Measurements from ENCODE around the gene PEX5.
"Not testable (repeated sequence)": the region's sequence is repeated elsewhere in the genome, so short reads cannot be mapped to it uniquely, and the experiment has no call there.

Gene PEX5

DNA sequence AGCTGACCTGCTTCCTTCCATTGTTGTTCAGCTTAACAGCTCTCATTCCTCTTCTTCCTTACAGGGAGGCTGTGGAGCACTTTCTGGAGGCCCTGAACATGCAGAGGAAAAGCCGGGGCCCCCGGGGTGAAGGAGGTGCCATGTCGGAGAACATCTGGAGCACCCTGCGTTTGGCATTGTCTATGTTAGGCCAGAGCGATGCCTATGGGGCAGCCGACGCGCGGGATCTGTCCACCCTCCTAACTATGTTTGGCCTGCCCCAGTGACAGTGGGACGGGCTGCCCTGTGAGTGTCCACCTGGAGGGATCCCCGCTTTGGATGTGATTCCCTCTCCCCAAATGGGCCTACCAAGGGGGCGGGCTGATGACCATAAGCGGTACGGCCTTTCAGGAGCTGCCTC lies 20.5 kb downstream of the PEX5 start:
- in situ Hi-C loops (cut with HindIII; ENCODE audit: low sequenced_read_pairs): no loop called here

DNA sequence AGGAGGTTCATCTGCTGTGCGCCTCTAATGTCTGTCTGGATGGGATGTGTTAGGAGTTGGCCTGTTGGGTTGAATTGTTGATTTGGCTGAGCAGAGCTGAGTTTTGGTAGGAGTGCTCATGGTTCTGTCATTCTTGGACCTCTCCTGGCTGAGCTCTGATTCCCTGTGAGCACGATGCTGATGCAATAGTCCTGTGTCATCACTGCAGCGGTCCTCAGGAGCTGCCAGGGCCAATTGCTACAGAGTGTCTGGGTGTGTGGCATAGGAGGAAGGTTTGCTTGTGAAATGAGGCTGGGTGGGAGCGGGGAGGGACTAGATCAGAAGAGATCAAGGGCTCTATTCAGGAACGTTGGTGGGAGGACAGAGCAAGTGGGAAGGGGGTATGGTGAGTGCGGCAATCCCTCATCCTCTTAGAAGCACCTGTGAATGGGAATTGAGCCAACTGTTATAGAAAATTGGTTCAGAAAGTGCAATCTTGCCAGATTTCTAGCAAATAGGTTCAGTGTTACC lies 21.2 kb downstream of the PEX5 start:
- in situ Hi-C loops (cut with HindIII; ENCODE audit: low sequenced_read_pairs): no loop called here

DNA sequence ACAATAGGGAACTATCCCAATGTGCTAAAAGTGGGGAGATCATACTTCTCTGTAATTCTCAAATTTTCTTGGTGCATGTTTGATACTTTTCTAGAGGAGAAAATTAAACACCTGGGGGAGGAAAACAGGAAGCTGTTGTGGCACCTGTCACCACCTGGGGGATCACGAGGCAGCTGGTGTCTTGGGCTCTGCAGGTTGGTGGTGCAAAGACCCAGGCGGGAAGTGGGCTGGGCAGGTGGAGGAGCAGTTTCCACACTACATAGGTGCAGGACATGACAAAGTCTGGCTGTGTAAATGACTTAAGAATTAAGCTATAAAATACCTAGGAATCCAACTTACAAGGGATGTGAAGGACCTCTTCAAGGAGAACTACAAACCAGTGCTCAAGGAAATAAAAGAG lies 23.2 kb downstream of the PEX5 start:
- in situ Hi-C loops (cut with HindIII; ENCODE audit: low sequenced_read_pairs): no loop called here

DNA sequence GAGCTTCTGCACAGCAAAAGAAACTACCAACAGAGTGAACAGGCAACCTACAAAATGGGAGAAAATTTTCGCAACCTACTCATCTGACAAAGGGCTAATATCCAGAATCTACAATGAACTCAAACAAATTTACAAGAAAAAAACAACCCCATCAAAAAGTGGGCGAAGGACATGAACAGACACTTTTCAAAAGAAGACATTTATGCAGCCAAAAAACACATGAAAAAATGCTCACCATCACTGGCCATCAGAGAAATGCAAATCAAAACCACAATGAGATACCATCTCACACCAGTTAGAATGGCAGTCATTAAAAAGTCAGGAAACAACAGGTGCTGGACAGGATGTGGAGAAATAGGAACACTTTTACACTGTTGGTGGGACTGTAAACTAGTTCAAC lies 24.3 kb downstream of the PEX5 start:
- in situ Hi-C loops (cut with HindIII; ENCODE audit: low sequenced_read_pairs): not testable (repeated sequence)

GRCh38 chr12:7217475-7218069 lies 28.1 kb downstream of the PEX5 start:
- in situ Hi-C loops (cut with HindIII; ENCODE audit: low sequenced_read_pairs): no loop called here

DNA sequence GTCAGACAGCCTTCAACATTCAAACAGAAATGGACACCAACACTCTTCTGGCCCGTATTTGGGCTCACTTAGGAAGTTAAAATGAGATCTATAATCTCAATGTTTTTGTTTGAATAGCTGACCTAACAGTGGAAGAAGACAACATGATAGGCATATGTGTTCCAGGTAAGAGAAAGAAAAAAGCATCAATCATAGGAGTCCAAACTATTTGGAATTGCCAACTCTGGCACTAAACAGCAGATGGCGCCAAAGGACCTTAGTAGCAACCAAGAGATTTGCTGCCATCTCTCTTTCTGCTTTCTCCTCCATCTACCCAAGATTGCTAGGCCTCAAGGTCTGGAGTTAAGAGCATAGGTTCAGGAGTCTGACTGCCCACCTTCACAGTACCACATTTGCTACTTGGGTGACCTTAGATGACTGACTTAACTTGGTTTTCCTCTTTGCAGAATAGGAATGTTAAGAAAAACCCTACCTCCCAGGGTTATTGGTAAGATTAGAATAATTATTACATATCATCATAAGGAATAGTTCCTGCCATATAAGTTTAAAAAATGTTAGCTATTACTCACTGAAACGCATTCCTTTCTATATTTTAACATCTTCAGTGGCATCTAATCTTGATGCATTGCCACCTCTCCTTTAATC lies 30.2 kb downstream of the PEX5 start:
- in situ Hi-C loops (cut with HindIII; ENCODE audit: low sequenced_read_pairs): no loop called here

DNA sequence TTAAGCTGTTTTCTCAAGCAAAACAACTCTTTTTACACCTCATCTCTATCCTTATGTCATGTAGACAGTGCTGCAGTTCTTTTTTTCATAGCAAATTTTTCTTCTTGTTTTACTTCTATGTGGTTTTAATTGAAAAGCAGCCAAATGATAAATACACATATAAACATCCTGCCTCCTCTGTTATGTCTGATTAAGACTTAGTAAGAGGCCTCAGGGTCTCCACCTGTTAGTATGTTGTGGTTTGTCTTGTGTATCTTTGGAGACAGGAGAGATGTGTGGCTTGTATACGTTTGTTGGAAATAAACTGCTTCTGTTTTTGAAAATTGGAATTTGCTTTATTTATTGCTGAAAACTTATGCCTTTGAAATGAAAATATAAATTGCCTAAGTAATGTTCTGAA lies 32.0 kb downstream of the PEX5 start:
- in situ Hi-C loops (cut with HindIII; ENCODE audit: low sequenced_read_pairs): no loop called here

- in situ Hi-C loops (cut with HindIII; ENCODE audit: low sequenced_read_pairs): no loop called here
These were observed 40.3 kb downstream of the PEX5 start for GRCh38 chr12:7229741-7230140.

DNA sequence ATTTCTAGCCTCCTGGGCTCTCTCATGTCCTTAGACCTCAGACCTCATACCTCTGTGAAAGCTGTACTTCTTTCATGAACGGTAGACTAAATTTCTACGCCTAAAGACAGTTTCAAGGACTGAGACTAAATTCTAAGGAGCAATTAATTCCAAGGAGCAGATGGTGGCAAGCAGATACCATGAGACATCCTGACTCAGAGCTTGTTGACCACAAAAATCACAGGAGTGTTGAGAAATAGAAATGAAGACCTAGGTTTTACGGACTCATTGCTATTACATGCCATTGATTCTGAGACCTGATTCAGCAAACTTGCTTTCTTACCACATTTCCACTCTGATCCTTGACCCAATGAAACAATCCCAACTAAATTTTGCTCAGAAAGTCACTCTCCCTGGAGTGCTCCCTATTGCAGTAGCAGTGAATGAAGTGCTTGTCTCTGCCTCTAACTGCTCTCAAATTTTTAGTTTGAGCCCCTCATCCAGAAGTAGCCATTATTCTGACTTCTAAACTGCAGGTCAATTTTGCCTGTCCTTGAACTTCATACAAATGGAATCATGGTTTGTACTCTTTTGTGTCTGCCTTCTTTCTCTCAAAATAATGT lies 52.0 kb downstream of the PEX5 start:
- in situ Hi-C loops (cut with HindIII; ENCODE audit: low sequenced_read_pairs): no loop called here

DNA sequence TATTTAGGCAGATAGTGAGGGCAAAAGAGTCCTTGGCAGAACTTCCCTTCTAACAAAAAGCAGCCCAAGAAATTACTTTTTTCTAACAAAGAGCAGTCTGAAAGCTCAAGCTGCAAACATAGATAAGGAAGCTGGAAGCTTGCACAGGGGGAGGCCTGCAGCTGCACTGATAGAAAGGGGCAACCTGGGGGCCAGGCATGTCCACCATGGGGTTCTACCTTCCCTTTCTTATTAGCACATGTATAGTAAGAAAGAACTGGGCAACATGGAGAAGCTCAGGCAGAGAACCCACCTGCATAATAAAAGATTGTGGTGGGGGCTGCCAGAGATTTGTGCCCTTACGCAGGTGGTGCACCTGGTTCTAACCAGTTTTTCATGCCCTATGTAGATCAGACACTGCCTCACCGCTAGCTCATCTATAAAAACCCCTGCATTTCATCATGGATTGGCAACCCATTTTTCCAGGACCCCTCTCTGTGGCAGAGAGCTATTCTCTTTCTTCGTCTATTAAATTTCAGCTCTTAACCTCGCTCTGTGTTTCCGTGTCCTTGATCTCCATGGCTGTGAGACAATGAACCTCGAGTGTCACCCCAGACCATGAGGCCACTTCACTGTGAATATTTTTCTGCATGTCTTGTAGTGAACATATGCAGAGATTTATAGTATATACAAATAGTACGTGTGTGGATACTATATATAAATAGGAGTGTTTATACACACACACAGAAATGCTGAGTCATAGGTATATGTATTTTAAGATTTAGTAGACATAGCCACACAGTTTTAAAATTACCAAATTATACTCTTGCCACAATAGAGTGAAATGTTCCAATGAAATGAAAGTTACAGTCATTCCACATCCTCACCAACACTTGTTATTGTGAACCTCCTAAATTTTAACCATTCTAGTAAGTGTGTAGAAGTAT lies 53.0 kb downstream of the PEX5 start:
- in situ Hi-C loops (cut with HindIII; ENCODE audit: low sequenced_read_pairs): no loop called here

DNA sequence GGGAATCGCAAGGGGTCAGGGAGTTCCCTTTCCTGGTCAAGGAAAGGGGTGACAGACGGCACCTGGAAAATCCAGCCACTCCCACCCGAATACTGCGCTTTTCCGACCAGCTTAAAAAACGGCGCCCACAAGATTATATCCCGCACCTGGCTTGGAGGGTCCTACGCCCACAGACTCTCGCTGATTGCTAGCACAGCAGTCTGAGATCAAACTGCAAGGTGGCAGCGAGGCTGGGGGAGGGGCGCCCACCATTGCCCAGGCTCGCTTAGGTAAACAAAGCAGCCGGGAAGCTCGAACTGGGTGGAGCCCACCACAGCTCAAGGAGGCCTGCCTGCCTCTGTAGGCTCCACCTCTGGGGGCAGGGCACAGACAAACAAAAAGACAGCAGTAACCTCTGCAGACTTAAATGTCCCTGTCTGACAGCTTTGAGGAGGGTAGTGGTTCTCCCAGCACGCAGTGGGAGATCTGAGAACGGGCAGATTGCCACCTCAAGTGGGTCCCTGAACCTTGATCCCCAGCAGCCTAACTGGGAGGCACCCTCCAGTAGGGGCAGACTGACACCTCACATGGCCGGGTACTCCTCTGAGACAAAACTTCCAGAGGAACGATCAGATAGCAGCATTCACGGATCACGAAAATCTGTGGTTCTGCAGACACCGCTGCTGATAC lies 62.0 kb downstream of the PEX5 start:
- in situ Hi-C loops (cut with HindIII; ENCODE audit: low sequenced_read_pairs): not testable (repeated sequence)

DNA sequence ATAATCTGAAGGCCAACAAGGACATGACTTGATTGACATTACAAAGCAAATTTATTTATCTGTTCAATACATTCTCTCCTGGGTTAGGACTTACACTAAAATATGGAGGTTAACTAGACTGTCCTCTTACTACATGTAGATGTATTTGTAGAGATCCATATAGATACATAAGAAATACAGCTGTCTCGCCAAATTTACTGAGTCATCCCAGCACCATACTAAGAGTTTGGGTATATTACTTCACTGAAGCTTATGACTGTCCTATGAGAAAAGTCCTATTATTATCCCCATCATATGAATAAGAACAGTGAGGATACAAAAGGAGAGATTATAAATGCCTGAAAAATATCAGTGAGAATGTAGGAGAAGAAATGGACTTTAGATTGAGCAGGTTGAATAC lies 69.6 kb downstream of the PEX5 start:
- in situ Hi-C loops (cut with HindIII; ENCODE audit: low sequenced_read_pairs): no loop called here

All from DLD1 (cell line).